H1 (cell line): Measurements from ENCODE around the gene TPP2. TPM values are rescaled to one million over a fixed set of nuclear protein-coding genes. Genes with fewer than 3 reads are reported as not detected.

Source experiments
- CTCF ChIA-PET: fragments of 300-600 bp; sonication (Branson Sonifier 250); formaldehyde crosslinking; loops from one replicate; lab custom pipeline; 2021; ENCODE audit not compliant: partially characterized antibody; lab: Charles Lee
- POLR2A ChIA-PET: fragments of 300-600 bp; sonication (Branson Sonifier 250); formaldehyde crosslinking; loops from one replicate; lab custom pipeline; 2021; ENCODE audit warnings: inconsistent platforms; ENCODE audit not compliant: partially characterized antibody; lab: Charles Lee
- DNase-seq, 2 experiments: peaks; one replicate each; pipeline versions ENCODE4 v3.0.0 to v3.0.0-alpha.2; 2010 to 2022; ENCODE audit warnings: low spot score in 2 of 2, low read depth in 1 of 2, mixed read lengths in 1 of 2
- FAIRE-seq: peaks from 2 replicates; lab custom pipeline; 2011; peaks lifted over from hg19 to GRCh38; lab: Jason Lieb, UNC
- H2AFZ ChIP-seq: 2 replicates; pipeline ENCODE4 v1.8.1; 2012; ENCODE audit warnings: low read length, inconsistent platforms
- H2AK5ac ChIP-seq: 2 replicates; pipeline ENCODE4 v1.6.1; 2013; ENCODE audit warnings: low read depth, low read length
- H2BK120ac ChIP-seq: replicated peaks from 2 replicates; pipeline ENCODE3; 2013; ENCODE audit warnings: low read depth, low read length, inconsistent platforms
- H2BK12ac ChIP-seq: 2 replicates; pipeline ENCODE4 v1.6.1; 2013; ENCODE audit warnings: low read depth, low read length
- H2BK15ac ChIP-seq: 2 replicates; pipeline ENCODE4 v1.6.1; 2013; ENCODE audit warnings: low read length
- H2BK20ac ChIP-seq: 2 replicates; pipeline ENCODE4 v1.6.1; 2013; ENCODE audit warnings: low read length
- H2BK5ac ChIP-seq: 2 replicates; pipeline ENCODE4 v1.6.1; 2013; ENCODE audit warnings: low read depth, low read length
- H3K14ac ChIP-seq: 2 replicates; pipeline ENCODE4 v1.6.1; 2013; ENCODE audit warnings: inconsistent platforms; ENCODE audit not compliant: insufficient read length
- H3K18ac ChIP-seq: 2 replicates; pipeline ENCODE4 v1.6.1; 2013; ENCODE audit warnings: low read length; ENCODE audit errors: extremely low read depth
- H3K23ac ChIP-seq: 2 replicates; pipeline ENCODE4 v1.6.1; 2013; ENCODE audit warnings: inconsistent platforms; ENCODE audit not compliant: insufficient read length
- H3K23me2 ChIP-seq: 2 replicates; pipeline ENCODE4 v1.6.1; 2013; ENCODE audit warnings: low read depth, low read length
- H3K27ac ChIP-seq: 2 replicates; pipeline ENCODE4 v1.6.1; 2011; ENCODE audit warnings: low read depth, low read length, inconsistent platforms
- H3K27me3 ChIP-seq, 4 experiments: replicated peaks in 1 of 4; 1 replicate in 1 of 4; 2 replicates in 3 of 4; pipeline versions ENCODE4 v1.6.1 to v1.8.1; 2011 to 2013; ENCODE audit warnings: low read length in 3 of 4, mild to moderate bottlenecking in 3 of 4, inconsistent platforms in 2 of 4, mixed read lengths in 2 of 4, moderate library complexity in 1 of 4; ENCODE audit not compliant: control insufficient read depth in 3 of 4, insufficient read depth in 3 of 4; ENCODE audit errors: extremely low read depth in 1 of 4
- H3K36me3 ChIP-seq, 4 experiments: 2 replicates each; pipeline versions ENCODE4 v1.6.1 to v1.8.1; 2011 to 2013; ENCODE audit warnings: mild to moderate bottlenecking in 4 of 4, low read length in 3 of 4, moderate library complexity in 2 of 4, control low read depth in 1 of 4, inconsistent platforms in 1 of 4; ENCODE audit not compliant: insufficient read depth in 4 of 4, control insufficient read depth in 2 of 4
- H3K4ac ChIP-seq: replicated peaks from 2 replicates; pipeline ENCODE3; 2013; ENCODE audit warnings: low read length, low read depth, mixed read lengths, inconsistent platforms; ENCODE audit not compliant: insufficient read length
- H3K4me1 ChIP-seq, 4 experiments: replicated peaks in 1 of 4; 1 replicate in 1 of 4; 2 replicates in 3 of 4; pipeline versions ENCODE4 v1.6.1 to v1.8.1; 2011 to 2013; ENCODE audit warnings: low read length in 3 of 4, inconsistent platforms in 2 of 4, mixed read lengths in 1 of 4; ENCODE audit not compliant: insufficient read depth in 4 of 4, control insufficient read depth in 3 of 4
- H3K4me2 ChIP-seq, 2 experiments: 2 replicates each; pipeline versions ENCODE4 v1.6.1 to v1.8.1; 2011 to 2013; ENCODE audit warnings: low read depth in 2 of 2, low read length in 2 of 2, control low read depth in 1 of 2, inconsistent platforms in 1 of 2, mild to moderate bottlenecking in 1 of 2; ENCODE audit not compliant: insufficient read depth in 1 of 2
- H3K4me3 ChIP-seq, 4 experiments: fragments of 200-600, 300-600 bp in 1 of 4; sonication (generic), shearing (Covaris generic), sonication (Bioruptor Twin) in 1 of 4; 2 replicates each; pipeline versions ENCODE4 v1.5.1 to v1.8.1; 2011 to 2016; ENCODE audit warnings: low read length in 4 of 4, low read depth in 3 of 4, control low read depth in 2 of 4, inconsistent platforms in 2 of 4, mild to moderate bottlenecking in 2 of 4, mixed read lengths in 1 of 4, moderate library complexity in 1 of 4; ENCODE audit not compliant: insufficient read depth in 2 of 4; ENCODE audit errors: extremely low read depth in 1 of 4
- H3K56ac ChIP-seq: replicated peaks from 2 replicates; pipeline ENCODE3; 2013; ENCODE audit warnings: low read depth, mild to moderate bottlenecking, mixed read lengths, low read length, inconsistent platforms; ENCODE audit not compliant: insufficient read length
- H3K79me1 ChIP-seq: 2 replicates; pipeline ENCODE4 v1.6.1; 2013; ENCODE audit warnings: low read depth, low read length, control low read depth
- H3K79me2 ChIP-seq, 2 experiments: 2 replicates each; pipeline versions ENCODE4 v1.6.1 to v1.8.1; 2012 to 2013; ENCODE audit warnings: low read length in 2 of 2, mild to moderate bottlenecking in 2 of 2, inconsistent platforms in 1 of 2; ENCODE audit not compliant: insufficient read depth in 2 of 2, control insufficient read depth in 1 of 2
- H3K9ac ChIP-seq, 4 experiments: replicated peaks in 1 of 4; 1 replicate in 1 of 4; 2 replicates in 3 of 4; pipeline versions ENCODE4 v1.6.1 to v1.8.1; 2011 to 2013; ENCODE audit warnings: low read depth in 3 of 4, low read length in 3 of 4, control low read depth in 2 of 4, mild to moderate bottlenecking in 2 of 4, moderate library complexity in 2 of 4, inconsistent platforms in 1 of 4; ENCODE audit errors: extremely low read depth in 1 of 4
- H3K9me3 ChIP-seq, 2 experiments: 2 replicates each; pipeline versions ENCODE4 v1.6.1 to v1.8.1; 2012 to 2013; ENCODE audit warnings: mild to moderate bottlenecking in 2 of 2, moderate library complexity in 2 of 2, control low read depth in 1 of 2, inconsistent platforms in 1 of 2, low read depth in 1 of 2, low read length in 1 of 2, mixed read lengths in 1 of 2; ENCODE audit not compliant: insufficient read depth in 2 of 2
- H4K20me1 ChIP-seq, 2 experiments: replicated peaks in 1 of 2; 2 replicates each; pipeline versions ENCODE3 to v1.8.1; 2011 to 2013; ENCODE audit warnings: inconsistent platforms in 2 of 2, low read length in 2 of 2, mild to moderate bottlenecking in 1 of 2; ENCODE audit not compliant: insufficient read depth in 2 of 2, control insufficient read depth in 1 of 2
- H4K5ac ChIP-seq: 2 replicates; pipeline ENCODE4 v1.6.1; 2013; ENCODE audit warnings: low read length, low read depth, mixed read lengths, inconsistent platforms; ENCODE audit not compliant: insufficient read length
- H4K8ac ChIP-seq: 2 replicates; pipeline ENCODE4 v1.8.0; 2013; ENCODE audit warnings: mild to moderate bottlenecking, moderate library complexity, low read length, inconsistent platforms; ENCODE audit not compliant: insufficient read depth; ENCODE audit errors: extremely low read depth
- H4K91ac ChIP-seq: replicated peaks from 2 replicates; pipeline ENCODE3; 2013; ENCODE audit warnings: low read length, mixed read lengths, inconsistent platforms; ENCODE audit not compliant: insufficient read length
- EP300 ChIP-seq, 2 experiments: IDR thresholded peaks; 1 replicate in 1 of 2; 2 replicates in 1 of 2; pipeline ENCODE4 v1.6.1; 2011 to 2012; ENCODE audit warnings: low read depth in 2 of 2, low read length in 2 of 2, mild to moderate bottlenecking in 2 of 2, borderline replicate concordance in 1 of 2, inconsistent platforms in 1 of 2, moderate library complexity in 1 of 2
- GABPA ChIP-seq: IDR thresholded peaks from 2 replicates; pipeline ENCODE4 v1.6.1; 2011; ENCODE audit warnings: mild to moderate bottlenecking, low read length, moderate library complexity, borderline replicate concordance; ENCODE audit not compliant: insufficient read depth
- WGBS, 2 experiments: shearing (Covaris generic) in 1 of 2; methylation state at CpG; one replicate each; pipeline versions ENCODE4 v1.1.6 to v1.1.7; 2013 to 2015; ENCODE audit warnings: low lambda C conversion rate in 2 of 2, mixed read lengths in 2 of 2, inconsistent platforms in 1 of 2, low coverage in 1 of 2, missing lambda C conversion rate in 1 of 2; ENCODE audit not compliant: insufficient replicate concordance in 2 of 2, insufficient coverage in 1 of 2, insufficient read length in 1 of 2; ENCODE audit errors: extremely low coverage in 1 of 2, missing lambda C conversion rate in 1 of 2; 5-methylcytosine and 5-hydroxymethylcytosine counted together
- polyA plus RNA-seq, 7 experiments: library from polyadenylated mRNA; depleted of rRNA in 3 of 7; stranded (reverse) in 5 of 7; unstranded in 2 of 7; fragments of >200 nt in 5 of 7; fragments of 200-250 nt in 2 of 7; gene quantifications; 1 replicate in 5 of 7; 2 replicates in 1 of 7; 4 replicates in 1 of 7; pipeline versions ENCODE4 v1.2.1 to v1.2.3, GENCODE V29; 2011 to 2013; ENCODE audit warnings: missing spikeins in 2 of 7, mixed read lengths in 2 of 7
- total RNA-seq: library from RNA; stranded (reverse); fragmentation: NEBNext Ultra II Directional; extraction: Animal tissue kit (Norgen Biotek cat#: 25700); gene quantifications from 2 replicates; pipeline ENCODE4 v1.2.1, GENCODE V29; 2021
- TF ChIP-seq, protein P1 (sequence below), 3 experiments: IDR thresholded peaks; 1 replicate in 2 of 3; 2 replicates in 1 of 3; pipeline versions ENCODE4 v1.5.1 to v1.6.1; 2011; ENCODE audit warnings: low read length in 3 of 3, mild to moderate bottlenecking in 3 of 3, inconsistent platforms in 2 of 3, low read depth in 1 of 3, moderate library complexity in 1 of 3; ENCODE audit not compliant: insufficient read depth in 1 of 3; ENCODE audit errors: control extremely low read depth in 1 of 3
- TF ChIP-seq, protein P2 (sequence below): IDR thresholded peaks from 2 replicates; pipeline ENCODE4 v1.6.1; 2012; ENCODE audit warnings: low read length, inconsistent platforms

Gene TPP2
- total and polyA plus RNA-seq, 2 of the 8 experiments (the other 6 are each of a cell fraction or from before 2014, with no cell fraction given) = 15.9 to 85.7 TPM

DNA sequence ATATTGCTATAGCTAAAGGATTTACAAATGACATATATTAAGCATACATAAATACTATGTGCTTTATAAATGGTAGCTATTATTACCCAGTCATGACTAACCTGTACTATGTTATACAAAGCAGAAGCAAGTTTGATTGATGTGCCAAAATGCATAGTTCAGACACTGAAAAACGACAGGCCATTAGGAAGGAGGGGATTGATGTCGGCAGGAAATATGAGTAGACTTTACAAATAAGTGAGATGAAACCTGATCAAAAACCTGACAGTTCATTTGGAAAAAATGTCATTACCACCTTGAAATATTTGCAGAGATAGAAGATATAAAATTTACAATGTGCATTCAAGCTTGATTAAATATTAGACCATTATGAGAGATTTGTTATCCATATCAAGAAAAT, 38.8 kb upstream of the TPP2 start:
- no peak overlapping the region for H2BK20ac ChIP-seq
- H3K79me1 ChIP-seq = no peaks in the 10 kb centered on the region

More for the DNA sequence above, 38.8 kb upstream of the TPP2 start:
- no peak overlapping the region for H2BK15ac ChIP-seq
- no peak overlapping the region for H3K23ac ChIP-seq
- no peak overlapping the region for H4K5ac ChIP-seq
- no peaks in the 10 kb centered on the region for H3K36me3 ChIP-seq
- no peaks in the 10 kb centered on the region for H3K4me1 ChIP-seq
- DNase-seq (no peak), FAIRE-seq (no peak)
- no peaks in the 10 kb centered on the region for H3K27me3 ChIP-seq
- no peak overlapping the region for H2BK12ac ChIP-seq
- H4K8ac ChIP-seq = no peak overlapping the region
- ChIA-PET POLR2A (no interaction called here), CTCF (interaction anchor here (0.5 to 1.4 kb wide), 7 partner anchors 10 to 1837 kb away, joined by 3 to 5 read pairs (median 3); no protein-coding TSS in a partner anchor)
- H3K14ac ChIP-seq = no peak overlapping the region
- H3K23me2 ChIP-seq = no peaks in the 10 kb centered on the region
- no peak overlapping the region for H4K91ac ChIP-seq
- H3K79me2 ChIP-seq = no peaks in the 10 kb centered on the region
- no peak overlapping the region for H3K18ac ChIP-seq
- H2AK5ac ChIP-seq = no peak overlapping the region
- no peak overlapping the region for H3K4me3 ChIP-seq
- no peak overlapping the region for H2BK5ac ChIP-seq
- no peak overlapping the region for H2BK120ac ChIP-seq
- no peaks in the 10 kb centered on the region for H4K20me1 ChIP-seq
- no peak overlapping the region for H2AFZ ChIP-seq
- 74% methylated on average over 2 of the region's 2 CpGs; no CpG with 5 or more reads in 1 of the 2 experiments for WGBS, 2 experiments
- no peak overlapping the region for H3K4me2 ChIP-seq
- H3K27ac ChIP-seq = no peak overlapping the region
- no peak overlapping the region for H3K56ac ChIP-seq
- H3K4ac ChIP-seq = no peak overlapping the region
- no peaks in the 10 kb centered on the region for H3K9me3 ChIP-seq
- H3K9ac ChIP-seq = no peak overlapping the region
- TF ChIP-seq, protein P1, sequence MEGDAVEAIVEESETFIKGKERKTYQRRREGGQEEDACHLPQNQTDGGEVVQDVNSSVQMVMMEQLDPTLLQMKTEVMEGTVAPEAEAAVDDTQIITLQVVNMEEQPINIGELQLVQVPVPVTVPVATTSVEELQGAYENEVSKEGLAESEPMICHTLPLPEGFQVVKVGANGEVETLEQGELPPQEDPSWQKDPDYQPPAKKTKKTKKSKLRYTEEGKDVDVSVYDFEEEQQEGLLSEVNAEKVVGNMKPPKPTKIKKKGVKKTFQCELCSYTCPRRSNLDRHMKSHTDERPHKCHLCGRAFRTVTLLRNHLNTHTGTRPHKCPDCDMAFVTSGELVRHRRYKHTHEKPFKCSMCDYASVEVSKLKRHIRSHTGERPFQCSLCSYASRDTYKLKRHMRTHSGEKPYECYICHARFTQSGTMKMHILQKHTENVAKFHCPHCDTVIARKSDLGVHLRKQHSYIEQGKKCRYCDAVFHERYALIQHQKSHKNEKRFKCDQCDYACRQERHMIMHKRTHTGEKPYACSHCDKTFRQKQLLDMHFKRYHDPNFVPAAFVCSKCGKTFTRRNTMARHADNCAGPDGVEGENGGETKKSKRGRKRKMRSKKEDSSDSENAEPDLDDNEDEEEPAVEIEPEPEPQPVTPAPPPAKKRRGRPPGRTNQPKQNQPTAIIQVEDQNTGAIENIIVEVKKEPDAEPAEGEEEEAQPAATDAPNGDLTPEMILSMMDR (IDR thresholded peaks at IDR 0.05; ENCODE audit: control extremely low read depth in 1 of 3, insufficient read depth in 1 of 3, low read depth in 1 of 3, low read length in 3 of 3) = no peak
- TF ChIP-seq, protein P2, sequence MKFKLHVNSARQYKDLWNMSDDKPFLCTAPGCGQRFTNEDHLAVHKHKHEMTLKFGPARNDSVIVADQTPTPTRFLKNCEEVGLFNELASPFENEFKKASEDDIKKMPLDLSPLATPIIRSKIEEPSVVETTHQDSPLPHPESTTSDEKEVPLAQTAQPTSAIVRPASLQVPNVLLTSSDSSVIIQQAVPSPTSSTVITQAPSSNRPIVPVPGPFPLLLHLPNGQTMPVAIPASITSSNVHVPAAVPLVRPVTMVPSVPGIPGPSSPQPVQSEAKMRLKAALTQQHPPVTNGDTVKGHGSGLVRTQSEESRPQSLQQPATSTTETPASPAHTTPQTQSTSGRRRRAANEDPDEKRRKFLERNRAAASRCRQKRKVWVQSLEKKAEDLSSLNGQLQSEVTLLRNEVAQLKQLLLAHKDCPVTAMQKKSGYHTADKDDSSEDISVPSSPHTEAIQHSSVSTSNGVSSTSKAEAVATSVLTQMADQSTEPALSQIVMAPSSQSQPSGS = no peak
- TF ChIP-seq EP300 (IDR thresholded peaks at IDR 0.05; ENCODE audit: borderline replicate concordance in 1 of 2, low read depth in 2 of 2, low read length in 2 of 2) (no peak), GABPA (no peak)
